Liver (tissue), 3 donors: Measurements from ENCODE around the gene SLC25A39.

ENCODE experiments used
- CTCF ChIP-seq: fragments of 150-350 bp; IDR thresholded peaks from 2 replicates; pipeline ENCODE4 v1.5.1; 2017; ENCODE audit warnings: improper control_type of control experiment, low read depth, low read length; ENCODE audit not compliant: missing input control
- EGR1 ChIP-seq, 2 donors: IDR thresholded peaks; 2 replicates each; pipeline ENCODE4 v1.6.1; 2016 to 2018; ENCODE audit warnings: antibody characterized with exemption in 2 of 2, low read depth in 2 of 2
- FOXA2 ChIP-seq: IDR thresholded peaks from 2 replicates; pipeline ENCODE4 v1.6.1; 2016; ENCODE audit warnings: antibody characterized with exemption
- GABPA ChIP-seq, 2 donors: IDR thresholded peaks in 1 of 2; conservative IDR thresholded peaks in 1 of 2; 2 replicates each; pipeline ENCODE4 v1.6.1; 2016; ENCODE audit warnings: antibody characterized with exemption in 2 of 2, mild to moderate bottlenecking in 1 of 2, moderate library complexity in 1 of 2
- HNF4G ChIP-seq: IDR thresholded peaks from 2 replicates; pipeline ENCODE4 v1.6.1; 2016; ENCODE audit warnings: antibody characterized with exemption
- RAD21 ChIP-seq, 2 donors: IDR thresholded peaks; 2 replicates each; pipeline ENCODE4 v1.6.1; 2016; ENCODE audit warnings: antibody characterized with exemption in 2 of 2, mild to moderate bottlenecking in 2 of 2
- TAF1 ChIP-seq: conservative IDR thresholded peaks from 2 replicates; pipeline ENCODE4 v1.6.1; 2016; ENCODE audit warnings: antibody characterized with exemption, mild to moderate bottlenecking
- YY1 ChIP-seq: IDR thresholded peaks from 2 replicates; pipeline ENCODE4 v1.6.1; 2016; ENCODE audit warnings: antibody characterized with exemption, mild to moderate bottlenecking
- ZBTB33 ChIP-seq: IDR thresholded peaks from 2 replicates; pipeline ENCODE4 v1.6.1; 2016; ENCODE audit warnings: antibody characterized with exemption
- TF ChIP-seq, protein P1 (sequence below): IDR thresholded peaks from 2 replicates; pipeline ENCODE4 v1.6.1; 2016; ENCODE audit warnings: antibody characterized with exemption, mild to moderate bottlenecking
- TF ChIP-seq, protein P2 (sequence below): IDR thresholded peaks from 2 replicates; pipeline ENCODE4 v1.6.1; 2016; ENCODE audit warnings: antibody characterized with exemption
- TF ChIP-seq, protein P3 (sequence below): IDR thresholded peaks from 2 replicates; pipeline ENCODE4 v1.6.1; 2016; ENCODE audit warnings: antibody characterized with exemption
- donor health status: healthy.
- donor health status: healthy.

GRCh38 chr17:44277976-44278375 is 46.6 kb downstream of the SLC25A39 start:
- TF ChIP-seq CTCF (no peak), GABPA (IDR thresholded peaks at IDR 0.05 in 1 of 2, conservative IDR thresholded peaks at IDR 0.05 in 1 of 2) (no peak), TAF1 (no peak), HNF4G (no peak), RAD21 (IDR thresholded peaks at IDR 0.05) (no peak), ZBTB33 (no peak), FOXA2 (no peak), YY1 (no peak), EGR1 (IDR thresholded peaks at IDR 0.05; ENCODE audit: low read depth in 2 of 2) (no peak)
- TF ChIP-seq, protein P1, sequence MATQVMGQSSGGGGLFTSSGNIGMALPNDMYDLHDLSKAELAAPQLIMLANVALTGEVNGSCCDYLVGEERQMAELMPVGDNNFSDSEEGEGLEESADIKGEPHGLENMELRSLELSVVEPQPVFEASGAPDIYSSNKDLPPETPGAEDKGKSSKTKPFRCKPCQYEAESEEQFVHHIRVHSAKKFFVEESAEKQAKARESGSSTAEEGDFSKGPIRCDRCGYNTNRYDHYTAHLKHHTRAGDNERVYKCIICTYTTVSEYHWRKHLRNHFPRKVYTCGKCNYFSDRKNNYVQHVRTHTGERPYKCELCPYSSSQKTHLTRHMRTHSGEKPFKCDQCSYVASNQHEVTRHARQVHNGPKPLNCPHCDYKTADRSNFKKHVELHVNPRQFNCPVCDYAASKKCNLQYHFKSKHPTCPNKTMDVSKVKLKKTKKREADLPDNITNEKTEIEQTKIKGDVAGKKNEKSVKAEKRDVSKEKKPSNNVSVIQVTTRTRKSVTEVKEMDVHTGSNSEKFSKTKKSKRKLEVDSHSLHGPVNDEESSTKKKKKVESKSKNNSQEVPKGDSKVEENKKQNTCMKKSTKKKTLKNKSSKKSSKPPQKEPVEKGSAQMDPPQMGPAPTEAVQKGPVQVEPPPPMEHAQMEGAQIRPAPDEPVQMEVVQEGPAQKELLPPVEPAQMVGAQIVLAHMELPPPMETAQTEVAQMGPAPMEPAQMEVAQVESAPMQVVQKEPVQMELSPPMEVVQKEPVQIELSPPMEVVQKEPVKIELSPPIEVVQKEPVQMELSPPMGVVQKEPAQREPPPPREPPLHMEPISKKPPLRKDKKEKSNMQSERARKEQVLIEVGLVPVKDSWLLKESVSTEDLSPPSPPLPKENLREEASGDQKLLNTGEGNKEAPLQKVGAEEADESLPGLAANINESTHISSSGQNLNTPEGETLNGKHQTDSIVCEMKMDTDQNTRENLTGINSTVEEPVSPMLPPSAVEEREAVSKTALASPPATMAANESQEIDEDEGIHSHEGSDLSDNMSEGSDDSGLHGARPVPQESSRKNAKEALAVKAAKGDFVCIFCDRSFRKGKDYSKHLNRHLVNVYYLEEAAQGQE = no peak
- TF ChIP-seq, protein P2, sequence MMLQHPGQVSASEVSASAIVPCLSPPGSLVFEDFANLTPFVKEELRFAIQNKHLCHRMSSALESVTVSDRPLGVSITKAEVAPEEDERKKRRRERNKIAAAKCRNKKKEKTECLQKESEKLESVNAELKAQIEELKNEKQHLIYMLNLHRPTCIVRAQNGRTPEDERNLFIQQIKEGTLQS = no peak
- TF ChIP-seq, protein P3, sequence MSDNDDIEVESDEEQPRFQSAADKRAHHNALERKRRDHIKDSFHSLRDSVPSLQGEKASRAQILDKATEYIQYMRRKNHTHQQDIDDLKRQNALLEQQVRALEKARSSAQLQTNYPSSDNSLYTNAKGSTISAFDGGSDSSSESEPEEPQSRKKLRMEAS = no peak
